Calu3 (cell line): ENCODE measurements around the gene SLC9A7. TPM values are rescaled to one million over a fixed set of nuclear protein-coding genes. Genes with fewer than 3 reads are reported as not detected.
A peak's percentile ranks its signal among the peaks of the same experiment; 100 is the strongest.

ENCODE experiments used
- BruUV-seq: library from RNA; stranded (reverse); fragments of 400-500 nt; replicated peaks from 2 replicates; lab custom pipeline; 2021; lab: Mats Ljungman, UMichigan
- CTCF ChIA-PET: fragments of 300-600 bp; sonication (Branson Sonifier 250); formaldehyde crosslinking; loops from one replicate; lab custom pipeline; 2022; ENCODE audit warnings: antibody characterized with exemption; lab: Charles Lee
- DNase-seq: peaks from one replicate; pipeline ENCODE4 v3.0.0; 2022
- H3K27ac Mint-ChIP-seq: one replicate; pipeline ENCODE4 v1.8.0; 2022; ENCODE audit warnings: mixed read lengths; ENCODE audit not compliant: unreplicated experiment
- H3K27me3 Mint-ChIP-seq: one replicate; pipeline ENCODE4 v1.8.0; 2022; ENCODE audit warnings: mixed read lengths; ENCODE audit not compliant: unreplicated experiment
- H3K36me3 Mint-ChIP-seq: one replicate; pipeline ENCODE4 v1.8.0; 2022; ENCODE audit warnings: mild to moderate bottlenecking, moderate library complexity, mixed read lengths; ENCODE audit not compliant: insufficient read depth, unreplicated experiment
- H3K4me1 Mint-ChIP-seq: one replicate; pipeline ENCODE4 v1.8.0; 2022; ENCODE audit warnings: mild to moderate bottlenecking, low read depth, mixed read lengths; ENCODE audit not compliant: unreplicated experiment
- H3K4me3 Mint-ChIP-seq: one replicate; pipeline ENCODE4 v1.8.0; 2022; ENCODE audit warnings: mild to moderate bottlenecking, low read depth, moderate library complexity, mixed read lengths; ENCODE audit not compliant: unreplicated experiment
- H3K9me3 Mint-ChIP-seq: one replicate; pipeline ENCODE4 v1.8.0; 2022; ENCODE audit warnings: low read depth, mixed read lengths; ENCODE audit not compliant: unreplicated experiment
- CTCF ChIP-seq: fragments of 200-600 bp; IDR thresholded peaks from one replicate; pipeline ENCODE4 v1.8.0; 2022; ENCODE audit warnings: antibody characterized with exemption; ENCODE audit not compliant: unreplicated experiment
- intact Hi-C: fragments of 100-400 bp; cut with micrococcal nuclease; formaldehyde crosslinking; loops from one replicate; pipeline ENCODE4 v1.10.0; 2022; ENCODE audit not compliant: unreplicated experiment
- total RNA-seq: library from RNA; stranded (reverse); gene quantifications from 2 replicates; pipeline ENCODE4 v1.2.3, GENCODE V29; 2022

SLC9A7 gene
- total RNA-seq, 1 experiment from 2014 or later, result 83.3 TPM

- Mint-ChIP-seq H3K4me3 (peak overlapping the region; percentile 95), H3K4me1 (peaks cover 30% of the 10 kb centered on the region), H3K27ac (no peak overlapping the region), H3K9me3 (no peaks in the 10 kb centered on the region), H3K36me3 (peaks cover 35% of the 10 kb centered on the region), H3K27me3 (no peaks in the 10 kb centered on the region)
- CTCF ChIA-PET, result interaction anchor here (0.6 kb wide), 1 partner anchor 20 kb away, joined by 7 read pairs; no protein-coding TSS in a partner anchor
- intact Hi-C loops, result no loop called here
- DNase-seq, result peak; percentile 35
- TF ChIP-seq CTCF, result no peak
- BruUV-seq, result no TSS peak
These were observed 184.0 kb downstream of the SLC9A7 start for GRCh38 chrX:46574774-46575381.

GRCh38 chrX:46573892-46574773 lies 184.8 kb downstream of the SLC9A7 start:
- intact Hi-C loops, result no loop called here
- Mint-ChIP-seq H3K9me3 (no peaks in the 10 kb centered on the region), H3K4me3 (peak overlapping the region; percentile 95), H3K36me3 (peaks cover 35% of the 10 kb centered on the region), H3K27ac (no peak overlapping the region), H3K4me1 (peaks cover 30% of the 10 kb centered on the region), H3K27me3 (no peaks in the 10 kb centered on the region)
- TF ChIP-seq CTCF, result peak; percentile 8
- CTCF ChIA-PET, result interaction anchor here (0.6 kb wide), 1 partner anchor 19 kb away, joined by 7 read pairs; no protein-coding TSS in a partner anchor
- peak; percentile 70 for DNase-seq
- no TSS peak for BruUV-seq

GRCh38 chrX:46573331-46573891 lies 185.5 kb downstream of the SLC9A7 start, which contains the start of gene CHST7:
Gene CHST7 (plus strand): TSS chrX:46573765. CDS start chrX:46573932, 167 bp downstream.
- Mint-ChIP-seq H3K4me3 (peak within 1 kb of the TSS; percentile 95), H3K27me3 (no peaks in the 10 kb centered on the region), H3K36me3 (peaks cover 31% of the 10 kb centered on the region), H3K27ac (peak within 1 kb of the TSS; percentile 39), H3K9me3 (no peaks in the 10 kb centered on the region), H3K4me1 (peaks cover 30% of the 10 kb centered on the region)
- CTCF ChIA-PET, result no interaction called here
- no peak for TF ChIP-seq CTCF
- BruUV-seq, result no TSS peak
- DNase-seq, result peak; percentile 78
- intact Hi-C loops, result no loop called here

- Mint-ChIP-seq H3K9me3 (no peaks in the 10 kb centered on the region), H3K4me1 (peaks cover 30% of the 10 kb centered on the region), H3K27ac (no peak overlapping the region), H3K4me3 (no peak overlapping the region), H3K27me3 (no peaks in the 10 kb centered on the region), H3K36me3 (peaks cover 30% of the 10 kb centered on the region)
- DNase-seq, result no peak
- CTCF ChIA-PET, result interaction anchor here (0.6 kb wide), 1 partner anchor 802 kb away, joined by 4 read pairs; no protein-coding TSS in a partner anchor
- intact Hi-C loops, result no loop called here
- BruUV-seq, result no TSS peak
- no peak for TF ChIP-seq CTCF
These were observed 186.5 kb downstream of the SLC9A7 start for GRCh38 chrX:46572340-46572936.
